ENCODE data around the gene CDC40.

Gene CDC40

DNA sequence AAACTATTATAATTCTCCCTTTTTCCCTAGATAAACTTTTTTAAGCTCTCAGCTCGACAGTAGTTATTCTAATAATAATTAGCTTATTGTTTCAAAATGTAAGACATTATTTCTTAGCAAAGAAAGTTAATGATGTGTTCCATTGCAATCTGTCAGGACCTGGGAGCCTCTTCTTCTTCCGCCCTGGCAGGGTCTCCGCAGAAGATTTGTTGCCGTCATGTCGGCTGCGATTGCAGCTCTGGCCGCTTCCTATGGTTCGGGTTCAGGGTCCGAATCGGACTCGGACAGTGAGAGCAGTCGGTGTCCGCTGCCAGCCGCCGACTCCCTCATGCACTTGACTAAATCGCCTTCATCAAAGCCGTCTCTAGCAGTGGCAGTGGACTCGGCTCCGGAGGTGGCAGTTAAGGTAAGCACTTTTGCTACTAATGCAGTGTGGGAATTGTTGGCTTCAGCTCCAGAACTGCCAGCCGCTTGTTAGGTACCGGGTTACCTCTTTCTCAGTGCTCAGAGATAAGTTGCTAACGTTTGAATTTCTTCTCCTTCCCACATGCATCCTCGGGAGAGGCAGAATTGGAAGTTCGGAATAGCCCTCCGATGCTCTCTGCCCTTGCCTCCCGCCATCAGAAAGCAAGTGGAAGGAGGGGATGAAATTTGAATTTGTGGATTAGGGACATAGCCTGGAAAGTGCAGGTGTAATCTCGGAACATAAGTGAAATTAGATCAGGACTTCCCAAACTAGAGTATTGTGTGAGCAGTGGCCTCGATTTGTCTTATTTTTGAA, at the start of gene CDC40:
Gene CDC40, plus strand, starts transcription at position 200 of the 781 bp plus-strand sequence. Its CDS starts 18 bp downstream, at position 218.
- DNase-seq, result peak in 4 of 6 experiments; percentile 43 to 92 (median 56)

DNA sequence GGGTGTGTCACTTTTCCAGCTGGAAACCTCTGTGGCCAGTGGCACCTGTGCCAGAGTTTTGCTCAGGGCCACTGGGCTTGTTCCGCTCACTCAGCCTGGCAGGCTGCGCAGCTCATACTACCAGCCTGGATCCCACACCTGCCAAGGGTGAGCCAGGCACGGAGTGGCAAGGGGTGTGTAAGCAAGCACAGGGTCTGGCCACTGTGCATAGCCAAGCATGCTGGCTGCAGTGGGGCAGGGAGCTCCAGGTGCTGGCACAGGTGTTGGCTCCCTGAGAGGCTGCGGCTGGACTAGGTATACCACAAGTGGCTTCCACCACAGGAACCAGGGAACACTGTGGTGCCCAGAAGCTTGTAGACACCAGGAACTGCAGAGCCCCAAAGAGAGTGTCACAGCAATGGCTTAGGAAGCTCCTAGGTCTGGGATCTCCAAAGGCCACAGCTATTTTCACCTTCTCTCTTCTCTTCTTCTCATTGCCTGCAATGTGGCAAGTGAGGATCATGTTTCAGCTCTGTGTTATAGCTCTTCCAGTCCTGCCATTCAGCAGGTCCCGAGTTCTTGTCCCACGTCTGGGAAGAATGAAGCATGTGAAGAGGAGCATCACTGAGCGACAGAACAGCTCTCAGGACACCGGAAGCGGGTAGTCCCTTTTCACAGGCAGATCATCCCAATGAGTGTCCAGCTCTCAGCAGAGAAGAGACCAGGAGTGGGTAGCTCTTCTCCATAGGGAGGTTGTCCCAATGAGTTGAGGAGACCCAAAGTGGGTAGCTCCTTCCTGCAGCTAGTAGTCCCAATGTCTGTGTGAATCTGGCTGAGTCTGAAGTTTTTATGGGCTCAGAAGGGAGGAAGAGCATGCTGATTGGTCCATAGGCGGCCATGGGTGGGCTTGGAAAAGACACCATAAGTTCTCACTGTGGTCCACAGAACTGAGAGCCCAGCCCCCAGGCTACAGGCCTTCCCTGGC, 42.0 kb upstream of the CDC40 start:
- DNase-seq, result no peak

DNA sequence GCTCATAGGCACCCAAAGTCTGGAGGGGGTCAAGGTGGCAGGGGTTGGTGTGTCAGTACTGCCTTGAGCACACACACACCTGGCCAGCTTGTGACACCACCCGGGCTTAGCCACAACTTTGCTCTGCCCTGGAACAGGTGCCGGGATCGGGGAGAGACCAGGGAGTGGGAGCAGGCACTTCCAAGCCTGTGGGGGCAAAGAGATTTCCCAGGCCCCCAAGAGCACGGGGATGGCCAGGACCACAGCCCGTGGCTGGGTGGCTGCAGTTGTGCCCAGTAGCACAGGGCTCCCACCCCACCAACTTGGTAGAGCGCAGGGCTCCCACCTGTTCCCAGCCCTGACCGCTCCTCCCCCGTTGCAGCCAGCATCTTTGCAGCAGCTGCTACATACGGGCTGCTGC, 41.2 kb upstream of the CDC40 start:
- no peak for DNase-seq

DNA sequence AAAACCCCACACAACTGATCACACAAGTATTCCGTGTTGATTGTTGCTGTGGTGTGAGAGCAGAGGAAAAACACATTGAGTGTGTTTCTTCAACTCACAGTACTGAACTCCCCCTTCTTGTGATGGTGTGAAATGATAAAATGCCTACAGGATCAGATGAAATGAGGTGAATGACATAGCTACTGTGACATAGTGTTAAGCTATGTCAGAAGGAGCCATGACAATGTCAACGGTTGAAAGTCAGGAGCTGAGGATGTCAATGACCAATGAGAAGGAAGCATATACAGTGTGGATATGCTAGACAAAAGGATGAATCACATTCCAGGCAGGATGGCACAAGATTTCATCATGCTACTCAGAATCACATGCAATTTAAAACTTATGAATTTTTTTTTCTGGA, 39.6 kb upstream of the CDC40 start:
- no peak for DNase-seq

DNA sequence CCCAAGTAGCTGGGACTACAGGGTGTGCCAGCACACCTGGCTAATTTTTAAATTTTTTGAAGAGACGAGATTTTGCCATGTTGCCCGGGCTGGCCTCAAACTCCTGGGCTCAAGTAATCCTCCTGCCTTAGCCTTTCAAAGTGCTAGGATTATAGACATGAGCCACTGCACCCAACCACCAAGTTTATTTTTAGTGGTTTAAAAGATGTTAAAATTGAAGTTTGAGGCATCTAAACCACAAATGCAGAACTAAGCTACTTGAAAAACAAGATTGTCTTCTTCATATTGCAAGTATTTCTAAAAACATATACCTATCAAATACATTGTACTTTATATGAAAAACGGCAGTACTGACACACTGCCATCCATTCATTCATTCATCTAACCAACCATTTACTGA, 32.4 kb upstream of the CDC40 start:
- DNase-seq, result no peak

DNA sequence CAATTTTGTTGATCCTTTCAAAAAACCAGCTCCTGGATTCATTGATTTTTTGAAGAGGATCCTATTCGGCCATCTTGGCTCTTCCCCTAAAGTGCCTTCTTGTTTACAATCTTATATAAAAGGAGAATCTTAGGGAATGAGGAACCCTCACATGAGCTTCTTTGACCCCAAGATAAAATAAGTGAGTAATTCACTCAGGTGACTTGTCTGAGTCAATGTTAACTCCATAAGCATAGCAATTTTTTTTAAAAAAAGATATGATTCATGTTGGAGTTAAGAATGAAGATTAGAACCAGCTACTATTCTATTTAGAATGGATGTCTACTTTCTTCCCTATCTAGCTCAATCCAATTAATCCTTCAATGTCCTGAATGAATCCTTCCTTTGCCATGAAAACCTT, 21.7 kb upstream of the CDC40 start:
- DNase-seq, result no peak

DNA sequence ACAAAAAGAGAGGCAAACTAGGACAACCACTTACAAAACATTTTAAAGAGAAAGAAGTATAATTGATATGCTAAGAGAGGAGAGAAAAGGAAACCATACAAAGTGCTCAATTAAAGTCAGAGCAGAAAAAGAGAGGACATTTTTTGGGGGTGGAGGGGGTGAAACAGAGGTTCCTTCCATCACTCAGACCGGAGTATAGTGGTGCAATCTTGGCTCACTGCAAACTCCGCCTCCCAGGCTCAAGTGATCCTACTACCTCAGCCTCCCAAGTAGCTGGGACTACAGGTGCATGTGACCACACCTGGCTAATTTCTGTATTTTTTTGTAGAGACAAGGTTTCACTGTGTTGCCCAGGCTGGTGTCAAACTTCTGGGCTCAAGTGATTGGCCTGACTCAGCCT, 10.1 kb upstream of the CDC40 start:
- no peak for DNase-seq

DNA sequence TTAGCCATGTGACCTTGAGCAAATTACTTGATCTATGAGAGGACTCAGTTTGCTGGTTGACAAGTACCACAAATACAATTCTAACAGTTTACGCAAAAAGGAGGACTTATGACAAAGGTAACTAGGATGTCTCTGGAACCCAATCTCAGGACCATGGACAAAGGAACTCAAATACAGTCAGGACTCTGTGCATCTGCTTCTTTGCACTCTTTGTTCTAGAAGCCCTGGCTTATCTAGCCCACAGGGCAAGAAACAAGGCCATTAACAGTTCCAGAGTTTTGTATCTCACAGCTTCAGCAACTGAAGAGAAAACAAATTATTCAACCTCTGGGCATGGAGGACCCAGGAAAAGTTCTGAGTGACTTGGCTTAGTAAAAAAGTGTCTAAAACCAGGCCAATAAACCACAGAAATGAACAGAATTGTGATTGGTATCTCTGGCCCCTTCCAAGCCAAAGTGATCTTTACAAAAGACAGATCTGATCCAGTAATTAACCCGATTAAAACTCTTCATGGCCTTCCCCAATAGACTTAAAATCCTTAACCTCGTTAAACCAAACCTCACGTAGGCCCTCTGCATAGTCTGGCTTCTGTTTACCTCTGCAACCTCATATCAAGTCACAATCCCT, 6.6 kb upstream of the CDC40 start:
- no peak for DNase-seq

DNA sequence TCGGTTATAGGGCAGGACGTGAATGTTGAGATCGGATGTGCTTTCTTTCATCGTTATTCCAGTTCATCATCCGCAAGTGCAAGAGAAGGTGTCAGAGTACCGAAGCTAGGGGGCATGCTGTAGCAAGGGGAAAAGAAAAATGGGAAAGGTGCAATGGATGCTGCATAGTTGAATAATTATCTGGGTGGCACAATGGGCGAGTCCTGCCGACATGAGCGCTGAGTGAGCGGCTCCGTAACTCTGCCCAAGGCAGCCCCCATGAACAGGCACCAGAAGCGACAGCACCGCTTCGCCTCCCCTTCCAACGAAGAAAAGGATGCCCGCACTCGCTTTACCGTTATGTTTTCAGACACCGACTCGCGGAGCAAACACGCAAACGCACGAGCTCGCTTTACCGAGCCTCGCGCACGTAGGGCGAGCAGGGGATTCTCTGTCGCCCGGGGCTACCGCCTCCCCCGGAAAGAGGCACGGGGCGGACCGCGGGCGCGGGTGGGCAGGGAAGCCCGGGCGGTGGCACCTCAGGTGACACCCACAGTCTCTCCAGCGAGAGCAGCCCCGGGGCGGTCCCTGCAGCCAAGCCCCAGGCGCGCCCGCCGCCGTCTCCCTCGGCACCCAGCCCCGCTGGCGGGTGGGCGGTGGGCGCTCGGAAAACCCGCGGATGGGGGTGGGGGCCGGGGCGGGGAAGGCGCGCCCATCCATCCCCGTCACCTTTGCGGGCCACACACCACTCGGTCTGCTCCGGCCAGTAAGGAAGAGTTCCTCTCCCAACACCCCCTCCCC, 1.4 kb upstream of the CDC40 start:
- peak; percentile 54 to 76 (median 60) for DNase-seq

DNA sequence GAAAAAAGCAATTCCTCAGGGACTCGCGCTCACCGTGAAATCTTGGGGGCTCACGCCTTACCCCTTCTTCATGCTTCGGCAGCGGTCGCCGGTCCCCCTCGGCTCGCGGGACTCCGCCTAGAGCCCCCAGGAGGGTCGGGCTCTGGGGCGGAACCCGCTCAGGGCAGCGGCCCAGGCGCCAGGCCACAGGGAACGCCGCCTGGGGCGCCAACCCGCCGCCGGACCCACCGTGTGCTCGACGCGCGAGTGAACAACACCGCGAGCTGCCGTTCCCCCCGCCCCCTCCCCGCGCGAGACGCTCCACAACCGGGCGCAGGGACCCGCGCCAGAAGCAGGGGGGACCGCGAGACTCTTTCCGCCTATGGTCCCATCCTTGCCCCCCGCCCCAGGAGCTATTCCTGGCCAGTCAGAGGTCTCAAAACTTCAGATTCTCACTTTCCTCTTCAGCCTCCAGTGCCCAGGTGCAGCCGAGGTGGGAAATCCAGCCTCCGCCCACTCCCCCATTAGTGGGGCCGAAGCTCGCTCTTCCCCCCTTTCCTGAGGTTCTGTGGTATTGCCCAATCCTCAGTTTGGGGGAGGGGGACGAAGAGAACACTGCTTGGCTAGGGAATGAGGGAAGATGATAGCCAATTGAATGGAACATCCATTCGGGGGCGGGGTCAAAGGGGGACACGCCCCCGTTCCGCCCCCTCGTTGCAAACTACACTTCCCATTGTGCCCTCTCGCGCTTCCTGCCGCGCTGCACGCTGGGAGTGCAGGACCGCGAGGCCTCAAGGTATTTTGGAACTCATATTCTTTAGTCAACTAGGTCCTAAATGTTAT, 610 bp upstream of the CDC40 start, which contains the start of gene WASF1:
Gene WASF1, minus strand, starts transcription at position 265 of the 822 bp plus-strand sequence. CDS start 52,069 bp downstream, outside the sequence.
- DNase-seq, result peak; percentile 81 to 93 (median 90)

DNA sequence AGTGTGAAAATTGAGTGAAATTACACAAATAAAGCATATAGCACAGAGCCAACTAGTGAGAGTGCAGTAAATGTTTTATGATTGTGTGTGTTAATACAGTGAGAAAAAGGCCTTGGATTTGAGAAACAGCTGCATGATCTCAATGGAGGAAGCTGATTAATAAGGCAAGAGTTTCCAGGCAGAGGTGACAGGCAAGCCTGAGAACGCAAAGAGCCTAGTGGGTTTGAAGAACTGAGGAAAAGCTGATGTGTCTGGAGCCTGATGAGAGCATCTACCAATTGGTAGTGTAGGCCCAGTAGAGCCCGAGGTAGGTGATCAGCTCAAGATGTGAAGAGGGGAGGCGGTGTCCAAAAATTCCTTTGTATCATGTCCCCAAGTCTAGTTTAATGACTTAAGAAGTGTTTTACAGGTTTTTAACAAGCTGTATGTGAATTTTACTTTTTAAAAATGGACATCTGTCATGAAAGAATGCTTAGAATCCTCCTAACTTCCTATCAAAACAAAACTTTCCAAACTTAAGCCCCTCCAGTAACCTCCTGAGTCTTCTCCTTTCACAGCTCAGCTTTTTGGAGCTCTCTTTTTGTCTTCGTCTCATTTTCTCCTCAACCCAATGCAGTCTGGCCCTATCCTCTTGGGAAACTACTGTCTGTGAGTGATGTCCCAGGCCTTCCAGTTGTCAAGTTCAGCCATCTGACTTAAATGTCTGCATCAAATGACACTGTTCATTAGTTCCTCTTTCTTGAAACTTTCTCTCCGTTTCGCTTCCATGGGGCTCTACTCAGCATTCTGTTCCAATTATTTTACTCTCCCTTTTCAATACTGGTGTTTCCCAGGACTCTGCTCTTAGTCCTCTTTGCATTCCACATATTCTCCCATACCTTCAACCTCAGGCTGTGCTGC, 1.2 kb downstream of the CDC40 start:
- DNase-seq, result no peak

DNA sequence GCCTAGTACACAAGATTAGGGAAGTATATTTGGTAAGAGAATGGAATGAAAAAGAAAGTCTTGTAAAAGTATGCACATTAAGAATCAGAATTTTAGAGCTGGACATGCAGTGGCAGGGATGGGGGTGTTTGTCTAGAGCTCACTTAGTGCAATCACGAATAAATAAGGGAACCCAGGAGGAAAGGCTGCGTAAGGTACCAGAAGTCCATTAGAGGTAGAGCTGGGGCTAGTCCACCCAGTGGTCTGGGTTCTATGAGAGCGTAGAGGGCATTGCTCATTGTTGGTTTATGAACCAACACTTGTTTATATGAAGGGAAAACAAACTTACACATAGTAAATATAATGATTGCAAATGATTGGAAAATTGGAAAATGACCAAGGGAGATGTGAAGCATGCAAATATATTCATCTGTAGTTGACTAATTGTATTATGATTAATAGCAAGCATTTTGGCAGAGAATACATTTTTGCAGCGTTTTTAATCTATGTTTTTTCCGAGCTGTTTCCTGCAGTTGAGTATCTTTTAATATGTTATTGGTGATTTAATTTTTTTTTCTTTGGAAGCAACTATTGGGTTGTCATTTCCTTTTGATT, 3.2 kb downstream of the CDC40 start:
- no peak for DNase-seq

DNA sequence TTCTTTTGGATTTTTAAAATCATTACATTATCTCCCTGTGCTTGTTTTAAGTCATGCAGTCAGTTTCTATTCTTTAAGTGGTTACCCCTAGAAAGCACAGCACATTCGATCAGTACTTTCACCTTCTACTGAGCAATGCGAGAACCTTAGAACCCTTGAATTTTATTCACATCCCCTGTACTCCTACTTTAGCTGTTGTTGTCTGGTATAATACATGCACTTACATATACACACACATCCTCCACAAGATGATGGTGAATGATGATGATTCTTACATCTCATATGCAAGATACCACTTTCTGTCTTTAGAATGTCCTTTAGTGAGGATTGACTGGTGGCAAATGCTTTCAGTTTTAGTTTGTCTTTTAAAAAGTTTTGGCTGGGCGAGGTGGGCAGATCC, 5.7 kb downstream of the CDC40 start:
- no peak for DNase-seq

DNA sequence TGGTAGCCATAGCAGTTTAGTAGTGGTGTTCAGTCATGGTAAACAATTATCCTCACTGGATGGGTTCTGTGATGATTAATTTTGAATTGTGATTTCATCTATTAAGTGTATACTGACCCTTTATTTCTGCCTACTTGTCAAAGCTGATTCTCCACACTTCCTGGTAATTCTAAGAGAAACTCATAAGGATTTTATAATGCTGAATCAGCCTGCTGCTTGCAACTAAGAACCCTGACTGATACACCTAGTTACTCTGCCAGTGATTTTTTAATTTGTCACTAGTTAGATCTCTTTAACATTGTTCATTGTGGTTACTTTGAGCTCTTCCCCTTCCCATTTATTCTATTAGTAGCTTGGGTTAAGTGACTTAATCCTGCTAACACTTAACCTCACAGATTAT, 8.6 kb downstream of the CDC40 start:
- DNase-seq, result no peak

DNA sequence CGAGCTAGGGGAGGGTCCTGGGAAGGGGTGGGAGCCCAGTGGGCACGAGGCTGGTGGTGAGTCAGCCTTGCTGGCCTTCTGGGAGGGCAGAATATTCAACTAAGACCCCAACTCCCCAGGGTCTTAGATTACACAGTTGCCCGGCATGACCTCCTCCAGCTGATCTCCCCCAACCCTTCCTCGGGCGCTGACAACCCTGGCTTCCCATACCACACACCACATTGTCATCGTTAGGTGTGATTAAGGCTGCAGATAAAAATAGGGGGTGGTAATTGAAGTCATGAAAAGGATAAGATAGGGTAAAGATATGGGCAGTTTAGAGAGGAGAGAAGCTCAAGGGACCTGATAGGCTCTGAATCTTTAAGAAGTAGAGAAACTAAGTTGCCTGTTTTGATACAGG, 10.5 kb downstream of the CDC40 start:
- no peak for DNase-seq

DNA sequence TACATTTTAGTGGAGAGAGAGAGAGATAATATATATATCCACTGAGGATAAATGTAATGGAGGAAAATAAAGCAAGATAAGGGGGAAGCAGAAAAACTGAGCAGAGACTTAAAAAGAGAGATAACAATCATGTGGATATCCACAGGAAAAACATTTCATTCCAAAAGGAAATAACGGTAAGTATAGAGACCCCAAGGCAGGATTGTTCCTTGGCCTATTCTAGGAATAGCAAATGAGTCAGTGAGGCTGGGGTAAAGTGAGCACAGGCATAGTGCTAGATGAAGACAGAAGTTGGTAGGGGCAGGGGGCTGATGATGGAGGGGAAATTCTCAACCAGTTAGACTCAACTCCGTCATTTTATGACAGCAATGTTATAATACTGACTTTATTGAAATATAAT, 11.2 kb downstream of the CDC40 start:
- no peak for DNase-seq

DNA sequence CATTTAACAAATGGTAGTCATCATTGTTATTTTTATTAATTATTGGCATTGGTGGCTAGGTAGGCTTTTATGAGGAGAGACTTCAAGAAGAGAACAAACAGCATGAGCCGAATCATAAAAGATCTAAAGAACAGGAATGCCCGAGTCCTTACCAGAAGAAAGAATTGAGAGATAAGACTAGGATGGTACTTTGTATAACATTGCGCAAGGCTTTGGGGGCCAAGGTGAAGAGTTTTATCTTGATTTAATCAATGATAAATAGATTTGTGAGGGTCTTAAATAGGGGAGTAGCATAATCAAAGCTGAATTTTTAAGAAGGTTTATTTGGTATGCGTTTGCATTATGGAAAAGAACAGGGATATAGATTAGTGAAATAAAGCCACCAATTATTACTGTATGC, 15.4 kb downstream of the CDC40 start:
- DNase-seq, result no peak

DNA sequence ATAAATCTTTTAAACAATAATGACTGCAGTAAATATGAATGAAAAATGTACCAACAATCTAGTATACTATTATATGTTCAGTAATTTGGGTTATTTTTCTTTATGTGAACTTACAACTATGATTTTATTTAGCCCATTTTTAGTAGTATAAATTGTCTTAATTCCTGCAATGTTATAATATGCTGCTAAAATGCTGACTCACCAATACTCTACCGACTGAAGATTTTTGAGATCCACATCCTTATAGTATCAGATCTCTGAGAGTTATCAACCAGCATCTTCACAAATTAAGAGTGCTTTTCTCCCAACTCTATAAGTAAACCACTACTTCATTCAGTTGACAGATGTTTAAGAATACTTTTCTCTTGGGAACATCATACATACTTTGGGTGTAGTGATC, 16.6 kb downstream of the CDC40 start:
- DNase-seq, result no peak

DNA sequence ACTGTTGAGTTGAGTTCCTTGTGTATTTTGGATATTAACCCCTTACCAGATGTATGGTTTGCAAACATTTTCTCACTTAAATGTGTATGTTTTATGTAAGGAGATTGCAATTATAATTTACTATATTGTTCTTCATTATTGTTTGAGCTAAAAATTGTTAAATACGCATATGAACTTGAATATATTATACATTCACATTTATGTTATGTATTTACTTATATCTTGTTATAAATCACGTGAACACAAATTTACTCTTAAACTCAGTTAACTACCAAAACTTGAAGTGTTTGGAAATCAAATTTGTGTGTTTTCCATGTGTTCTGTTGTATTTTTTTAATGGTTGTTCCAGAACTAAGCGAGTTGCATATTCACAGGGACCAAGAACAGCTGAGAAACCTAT, 18.3 kb downstream of the CDC40 start:
- no peak for DNase-seq

Data from stimulated activated naive CD4-positive, alpha-beta T cell (primary cell).